Activated effector memory CD4-positive, alpha-beta T cell treated with Interleukin-2 at 50 U/mL for 16 hours (primary cell): Measurements from ENCODE around the gene CALR.
"Not testable (repeated sequence)": the region's sequence is repeated elsewhere in the genome, so short reads cannot be mapped to it uniquely, and the experiment has no call there.

Experiments
- DNase-seq: peaks from one replicate; pipeline ENCODE4 v3.0.0-alpha.2; 2020

Gene CALR

DNA sequence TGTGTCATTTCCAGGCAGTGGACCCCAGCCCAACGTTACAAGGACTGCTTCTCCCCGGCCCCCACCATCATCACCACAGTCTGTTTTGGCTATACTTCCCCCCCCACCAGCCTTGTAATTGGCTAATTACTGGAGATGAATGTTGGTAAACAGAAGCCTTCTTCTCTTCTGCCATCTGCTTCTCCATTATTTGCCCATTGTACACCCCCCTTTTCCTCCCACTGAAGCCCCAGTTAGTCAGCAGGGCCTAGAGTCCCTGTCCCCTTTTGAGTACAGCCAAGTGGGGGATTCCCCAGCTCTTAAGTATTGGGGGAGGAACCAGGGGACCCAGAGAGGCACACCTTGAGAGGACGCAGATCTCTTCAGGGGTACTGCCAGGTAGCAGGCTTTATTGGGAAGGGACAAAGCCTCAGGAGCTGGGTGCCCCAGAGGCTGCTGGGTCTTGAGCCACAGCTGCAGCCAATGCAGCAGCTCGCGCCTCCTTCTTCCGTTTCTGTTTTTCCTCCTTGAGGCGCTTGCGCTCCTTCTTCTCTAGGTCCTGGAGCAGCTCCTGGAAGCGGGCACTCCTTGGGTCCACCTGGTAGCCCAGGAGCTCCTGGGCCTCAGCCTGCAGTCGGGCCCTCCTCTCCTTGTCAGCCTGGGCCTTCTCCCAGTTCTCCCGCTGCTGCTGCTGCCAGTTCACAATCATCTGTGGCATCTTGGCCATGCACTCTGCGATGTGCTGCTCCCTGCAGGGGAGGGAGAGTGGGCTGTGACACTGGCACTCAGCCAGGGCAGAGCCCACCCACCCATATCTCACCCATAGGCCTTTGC, 15.6 kb downstream of the CALR start:
- no peak for DNase-seq

DNA sequence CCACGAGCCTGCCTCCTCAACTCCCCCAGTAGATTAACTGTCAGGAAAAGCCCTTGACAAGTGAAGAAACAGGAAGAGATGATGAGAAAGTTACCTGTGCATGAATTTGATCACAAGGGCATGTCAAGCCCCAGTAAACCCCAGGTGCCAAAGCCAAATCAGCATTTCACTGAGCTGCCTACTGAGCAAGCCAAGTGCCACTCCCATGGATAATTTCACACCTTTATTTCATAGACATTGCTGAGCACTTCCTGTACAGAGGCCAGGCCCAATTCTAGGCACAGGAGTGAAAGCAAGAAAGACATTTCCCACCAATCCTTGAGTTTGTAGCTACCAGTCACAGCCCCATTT, 16.2 kb downstream of the CALR start:
- no peak for DNase-seq

DNA sequence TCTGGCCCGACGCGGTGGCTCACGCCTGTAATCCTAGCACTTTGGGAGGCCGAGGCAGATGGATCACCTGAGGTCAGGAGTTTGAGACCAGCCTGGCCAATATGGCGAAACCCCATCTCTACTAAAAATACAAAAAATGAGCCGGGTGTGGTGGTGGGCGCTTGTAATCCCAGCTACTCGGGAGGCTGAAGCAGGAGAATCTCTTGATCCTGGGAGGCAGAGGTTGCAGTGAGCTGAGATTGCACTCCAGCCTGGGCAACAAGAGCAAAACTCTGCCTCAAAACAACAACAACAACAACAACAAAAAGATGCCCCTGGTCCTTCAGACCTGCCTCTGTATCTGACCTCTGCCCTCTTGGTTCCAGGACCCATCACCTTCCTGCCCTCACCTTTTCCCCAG, 17.2 kb downstream of the CALR start:
- not testable (repeated sequence) for DNase-seq

DNA sequence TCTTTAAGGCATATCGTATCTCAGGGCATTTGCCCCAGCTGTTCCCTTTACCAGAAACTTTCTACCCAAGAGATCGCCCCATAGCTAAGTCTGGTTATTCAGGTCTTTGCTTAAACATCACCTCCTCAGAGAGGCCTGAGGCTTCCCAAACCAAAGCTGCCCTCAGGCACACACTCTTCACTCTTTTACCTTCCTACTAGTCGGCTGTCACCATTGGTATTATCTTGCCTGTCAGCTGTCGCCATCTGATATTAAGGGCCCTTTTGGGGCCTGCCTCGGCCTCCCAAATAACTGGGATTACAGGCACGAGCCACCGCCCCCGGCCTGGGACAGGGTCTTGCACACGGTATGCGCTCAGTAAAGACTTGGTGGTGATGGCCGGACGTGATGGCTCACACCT, 17.6 kb downstream of the CALR start:
- no peak for DNase-seq

DNA sequence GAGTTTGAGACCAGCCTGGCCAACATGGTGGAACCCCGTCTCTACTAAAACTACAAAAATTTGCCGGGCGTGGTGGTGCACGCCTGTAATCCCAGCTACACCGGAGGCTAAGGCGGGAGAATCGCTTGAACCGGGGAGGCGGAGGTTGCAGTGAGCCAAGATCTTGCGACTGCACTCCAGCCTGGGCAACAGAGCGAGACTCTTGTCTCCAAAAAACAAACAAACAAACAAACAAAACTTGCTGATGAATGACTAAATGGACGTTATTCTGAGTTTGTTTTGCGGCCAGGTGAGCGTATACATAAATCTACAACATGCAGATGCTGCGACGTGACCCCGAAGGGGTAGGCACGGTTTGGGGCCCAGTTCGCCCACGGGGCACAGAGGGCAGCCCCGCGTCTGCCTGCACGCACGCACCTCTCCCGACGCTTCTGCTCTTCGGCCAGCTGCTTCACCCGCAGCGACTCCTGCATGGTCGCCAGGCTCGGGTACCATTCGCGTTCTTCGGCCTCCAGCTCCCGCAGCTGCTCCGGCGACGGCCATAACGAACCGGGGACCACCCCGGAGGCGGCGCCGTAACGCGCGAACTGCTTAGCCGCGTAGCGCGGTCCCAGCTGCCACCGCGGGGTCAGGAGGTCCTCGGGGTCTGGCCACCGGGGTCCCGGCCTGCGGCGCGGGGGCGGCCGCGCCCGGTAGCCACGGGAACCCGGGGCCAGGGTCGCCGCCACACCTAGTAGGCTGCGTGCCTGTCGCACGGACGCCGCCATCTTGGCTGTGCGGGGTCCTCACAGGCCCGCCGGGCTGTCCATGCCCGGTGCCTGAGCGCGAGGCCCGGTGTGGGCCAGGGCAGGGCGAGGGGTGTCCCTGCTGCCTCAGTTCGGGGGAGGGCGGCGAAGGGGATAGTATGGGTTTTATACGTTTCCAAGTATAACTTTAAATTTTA, 18.3 kb downstream of the CALR start, which contains the start of gene GADD45GIP1:
GADD45GIP1 (minus strand) TSS at position 778 of the 943 bp plus-strand sequence; CDS start at position 767, 11 bp downstream.
- DNase-seq, result peak; percentile 80

DNA sequence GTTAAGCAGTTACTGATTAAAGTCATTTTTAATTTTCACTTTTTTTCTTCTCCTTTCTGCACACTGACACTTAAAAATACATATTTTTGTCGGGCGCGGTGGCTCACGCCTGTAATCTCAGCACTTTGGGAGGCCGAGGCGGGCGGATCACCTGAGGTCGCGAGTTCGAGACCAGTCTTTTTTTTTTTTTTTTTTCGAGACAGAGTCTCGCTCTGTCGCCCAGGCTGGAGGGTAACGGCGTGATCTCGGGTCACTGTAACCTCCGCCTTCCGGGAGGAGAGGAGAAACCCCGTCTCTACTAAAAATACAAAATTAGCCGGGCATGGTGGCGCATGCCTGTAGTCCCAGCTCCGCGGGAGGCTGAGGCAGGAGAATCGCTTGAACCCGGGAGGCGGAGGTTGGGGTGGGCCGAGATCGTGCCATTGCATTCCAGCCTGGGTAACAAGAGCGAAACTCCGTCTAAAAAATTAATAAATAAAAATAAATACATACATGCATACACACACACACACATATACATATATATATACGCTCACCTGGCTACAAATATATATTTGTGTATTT, 19.1 kb downstream of the CALR start:
- not testable (repeated sequence) for DNase-seq

DNA sequence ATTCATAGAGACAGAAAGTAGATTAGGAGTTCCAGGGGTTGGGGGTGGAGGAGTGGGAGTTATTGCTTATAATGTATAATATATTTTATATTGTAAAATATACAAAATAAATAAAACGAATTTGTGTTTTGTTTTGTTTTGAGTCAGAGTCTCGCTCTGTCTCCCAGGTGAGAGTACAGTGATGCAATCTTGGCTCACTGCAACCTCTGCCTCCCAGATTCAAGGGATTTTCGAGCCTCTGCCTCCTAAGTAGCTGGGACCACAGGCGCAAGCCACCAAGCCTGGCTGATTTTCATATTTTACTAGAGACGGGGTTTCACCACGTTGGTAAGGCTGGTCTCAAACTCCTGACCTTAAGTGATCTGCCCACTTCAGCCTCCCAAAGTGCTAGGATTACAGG, 21.1 kb downstream of the CALR start:
- DNase-seq, result no peak

DNA sequence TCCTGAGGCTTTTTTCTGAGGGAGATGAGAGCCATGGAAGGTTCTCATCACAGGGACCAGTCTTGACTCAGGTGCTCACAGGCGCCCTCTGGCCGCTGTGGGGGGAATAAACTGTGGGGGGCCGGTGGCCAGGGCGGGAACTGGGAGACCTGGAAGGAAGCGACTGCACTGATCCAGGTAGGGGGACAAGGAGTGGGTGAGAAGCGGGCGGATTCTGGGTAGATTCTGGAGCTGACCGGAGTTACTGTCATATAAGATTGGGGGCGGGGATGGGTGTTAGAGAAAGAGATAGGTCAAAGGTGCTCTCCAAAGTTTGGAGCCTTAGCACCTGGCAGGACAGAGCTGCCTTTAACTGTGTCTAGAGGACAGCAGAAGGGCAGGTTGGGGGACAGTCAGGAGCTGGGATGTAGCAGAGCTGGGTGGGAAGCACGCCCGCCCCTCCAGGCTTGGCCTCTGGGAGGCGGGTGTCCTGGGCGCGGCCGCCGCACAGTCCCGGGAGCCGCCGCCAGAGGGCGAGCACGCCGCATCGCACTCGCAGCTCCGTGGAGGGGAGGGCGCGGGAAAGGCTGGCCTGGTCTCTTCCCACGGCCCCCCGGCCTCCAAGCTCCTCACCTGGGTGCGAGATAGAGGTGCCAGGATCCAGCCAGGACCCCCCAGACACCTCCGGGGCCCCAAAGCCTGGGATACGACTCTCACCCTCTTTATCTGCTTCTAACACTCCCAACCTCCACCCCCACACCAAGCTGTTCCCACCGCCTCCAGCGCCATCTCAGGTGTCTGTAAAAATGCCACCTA, 26.8 kb downstream of the CALR start:
- DNase-seq, result peak; percentile 73

DNA sequence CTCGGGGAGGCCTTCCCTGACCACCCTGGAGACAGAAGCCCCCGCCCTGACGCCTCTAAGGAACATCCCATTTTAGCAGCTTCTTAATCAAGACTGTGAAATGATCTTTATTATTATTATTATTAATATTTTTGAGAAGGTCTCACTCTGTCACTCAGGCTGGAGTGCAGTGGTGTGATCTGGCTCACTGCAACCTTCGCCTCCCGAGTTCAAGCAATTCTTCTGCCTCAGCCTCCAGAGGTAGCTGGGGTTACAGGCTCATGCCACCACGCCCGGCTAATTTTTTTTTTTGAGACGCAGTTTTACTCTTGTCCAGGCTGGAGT, 27.4 kb downstream of the CALR start:
- no peak for DNase-seq

DNA sequence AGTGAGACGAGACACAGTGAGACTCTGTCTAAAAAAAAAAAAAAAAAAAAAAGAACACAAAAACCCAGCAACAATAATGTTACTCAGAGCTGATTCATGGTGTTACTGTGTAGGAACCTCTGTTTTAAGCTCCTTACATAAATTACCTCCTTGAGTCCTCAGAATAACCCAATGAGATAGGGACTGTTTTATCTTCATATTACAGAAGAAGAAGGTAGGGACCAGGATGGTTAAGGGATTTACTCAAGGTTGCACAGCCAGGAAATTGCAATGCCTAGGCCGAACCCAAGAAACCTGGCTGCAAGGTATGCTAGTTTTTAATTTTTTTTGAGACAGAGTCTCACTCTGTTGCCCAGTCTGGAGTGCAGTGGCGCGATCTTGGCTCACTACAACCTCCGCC, 29.5 kb downstream of the CALR start:
- DNase-seq, result no peak

DNA sequence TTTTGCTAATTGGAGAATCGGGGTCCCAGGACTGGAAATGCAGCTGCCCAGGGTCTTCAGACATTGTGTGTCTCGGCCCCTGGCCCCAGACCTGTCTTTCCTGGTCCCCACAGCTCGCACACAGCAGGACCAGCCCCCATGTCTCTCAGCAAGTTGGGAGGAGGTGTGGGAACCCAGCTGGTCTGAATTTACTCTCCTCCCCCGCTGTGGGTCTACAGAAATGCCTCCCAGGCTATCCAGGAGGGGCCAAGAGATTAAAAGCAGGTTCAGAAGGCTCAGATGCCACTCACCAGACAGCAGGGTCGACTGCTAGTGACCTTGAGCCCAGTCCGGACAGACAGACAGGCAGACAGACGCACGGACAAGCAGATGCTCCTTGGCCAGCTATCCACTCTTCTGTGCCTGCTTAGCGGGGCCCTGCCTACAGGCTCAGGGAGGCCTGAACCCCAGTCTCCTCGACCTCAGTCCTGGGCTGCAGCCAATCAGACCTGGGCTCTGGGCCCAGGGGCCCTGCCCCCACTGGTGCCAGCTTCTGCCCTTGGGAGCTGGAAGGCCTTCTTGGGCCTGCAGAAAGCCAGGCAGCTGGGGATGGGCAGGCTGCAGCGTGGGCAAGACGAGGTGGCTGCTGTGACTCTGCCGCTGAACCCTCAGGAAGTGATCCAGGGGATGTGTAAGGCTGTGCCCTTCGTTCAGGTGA, 31.0 kb downstream of the CALR start, which contains the start of gene DAND5:
DAND5 (plus strand) TSS at position 285 of the 697 bp plus-strand sequence; CDS start at position 370, 85 bp downstream.
- DNase-seq, result no peak

DNA sequence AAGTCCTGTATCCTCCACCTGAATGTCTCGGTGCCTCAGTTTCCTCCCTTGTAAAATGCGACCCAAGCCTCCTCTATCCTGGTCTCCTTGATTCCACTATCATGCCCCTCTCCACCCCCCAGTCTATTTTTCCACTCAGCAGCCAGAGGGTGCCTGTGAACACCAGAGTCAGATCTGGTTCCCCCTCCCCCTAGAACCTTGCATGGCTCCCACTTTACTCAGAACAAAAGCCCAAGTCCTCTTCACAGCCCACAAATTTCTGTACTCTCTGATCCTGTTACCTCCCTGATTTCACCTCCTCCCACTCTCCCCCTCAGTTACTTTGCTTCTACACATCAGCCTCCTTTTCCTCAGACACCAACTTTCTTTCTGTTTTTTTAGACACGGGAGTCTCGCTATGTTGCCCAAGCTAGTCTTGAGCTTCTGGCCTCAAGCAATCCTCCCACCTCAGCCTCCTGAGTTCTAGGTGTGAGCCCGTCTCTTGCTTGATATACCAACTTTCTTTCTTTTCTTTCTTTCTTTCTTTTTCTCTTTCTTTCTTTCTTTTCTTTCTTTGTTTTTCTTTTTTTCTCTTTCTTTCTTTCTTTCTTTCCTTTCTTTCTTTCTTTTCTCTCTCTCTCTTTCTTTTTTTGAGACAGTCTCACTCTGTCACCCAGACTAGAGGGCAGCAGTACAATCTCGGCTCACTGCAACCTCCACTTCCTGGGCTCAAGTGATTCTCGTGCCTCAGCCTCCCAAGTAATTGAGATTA, 31.8 kb downstream of the CALR start:
- DNase-seq, result no peak

DNA sequence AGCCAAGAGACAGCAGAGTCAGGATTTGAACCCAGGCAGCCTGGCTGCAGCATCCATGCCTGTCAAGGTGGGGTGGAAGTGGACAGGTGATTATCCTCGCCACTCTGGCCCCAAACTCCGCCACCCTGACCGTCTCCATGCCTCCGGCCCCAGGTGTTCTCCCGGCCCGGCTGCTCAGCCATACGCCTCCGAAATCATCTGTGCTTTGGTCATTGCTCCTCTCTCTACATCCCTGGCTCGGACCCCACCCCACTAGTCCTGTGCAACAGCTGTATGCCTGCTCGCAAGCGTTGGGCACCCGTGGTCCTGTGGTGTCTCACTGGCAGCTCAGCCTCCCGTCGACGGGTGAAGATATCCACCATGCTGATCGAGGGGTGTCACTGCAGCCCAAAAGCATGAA, 34.8 kb downstream of the CALR start:
- DNase-seq, result no peak

DNA sequence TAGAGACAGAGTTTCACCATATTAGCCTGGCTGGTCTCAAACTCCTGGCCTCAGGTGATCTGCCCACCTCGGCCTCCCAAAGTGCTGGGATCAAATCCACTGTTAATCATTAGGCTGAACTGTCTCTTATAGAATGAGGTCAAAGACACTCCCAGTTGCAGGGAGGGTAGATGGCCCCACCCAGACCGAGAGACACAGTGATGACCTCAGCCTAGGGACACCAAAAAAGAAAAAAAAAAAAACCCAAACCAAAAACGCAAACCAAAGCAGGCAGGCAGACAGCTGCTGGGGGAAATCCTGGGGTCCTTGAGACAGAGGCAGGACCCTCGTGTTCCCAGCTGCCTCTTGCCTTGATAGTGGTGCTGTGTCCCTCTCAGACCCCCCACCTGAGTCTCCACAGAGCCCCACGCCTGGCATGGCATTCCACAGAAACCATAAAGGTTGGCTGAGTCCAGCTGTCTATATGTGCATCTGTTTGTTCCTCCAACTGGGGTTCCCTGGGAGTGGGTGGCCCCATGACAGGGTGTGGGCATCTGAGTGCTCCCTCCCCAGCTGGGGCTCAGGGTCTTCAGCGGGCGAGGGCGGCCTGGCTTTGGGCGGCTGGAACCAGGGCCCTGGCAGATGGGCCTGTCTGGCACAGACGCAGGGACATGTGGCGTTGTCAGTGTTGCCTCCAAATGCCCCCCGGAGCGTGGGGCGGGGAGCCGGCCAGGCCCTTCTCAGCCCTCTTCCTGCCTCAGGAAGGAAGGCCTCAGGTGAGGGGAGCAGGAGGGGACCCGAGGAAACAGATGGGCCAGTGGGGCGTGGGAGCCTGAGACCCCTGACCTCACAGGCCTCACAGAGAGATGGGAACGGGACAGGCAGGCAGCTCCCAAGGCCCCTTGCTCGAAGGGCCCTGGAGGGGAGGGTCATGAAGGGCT, 36.2 kb downstream of the CALR start:
- DNase-seq, result no peak

DNA sequence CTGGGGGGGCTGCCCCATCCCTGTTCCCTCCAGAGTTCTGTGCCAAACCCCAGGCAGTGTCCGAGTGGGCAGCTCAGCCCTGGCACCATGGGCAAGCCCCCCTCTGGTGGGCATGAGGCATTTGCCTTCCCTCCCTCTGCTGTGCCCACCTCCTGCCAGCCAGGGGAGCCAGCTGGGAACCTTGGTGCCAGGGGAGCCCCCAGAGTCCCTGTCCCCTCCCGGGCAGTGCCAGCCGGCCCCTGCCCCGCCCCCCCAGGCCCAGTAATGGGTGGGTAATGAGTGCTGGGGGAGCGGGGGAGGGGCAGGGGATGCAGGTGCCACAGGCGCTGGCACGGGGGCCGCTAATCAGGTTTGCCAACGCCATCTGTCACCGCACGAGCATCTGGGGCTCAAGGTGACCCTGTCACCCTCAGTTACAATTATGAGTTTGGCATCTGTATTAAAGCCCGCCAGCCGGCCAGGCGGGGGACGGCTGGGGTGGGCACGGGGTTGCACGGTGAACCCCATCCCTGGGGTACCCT, 36.9 kb downstream of the CALR start:
- DNase-seq, result no peak

DNA sequence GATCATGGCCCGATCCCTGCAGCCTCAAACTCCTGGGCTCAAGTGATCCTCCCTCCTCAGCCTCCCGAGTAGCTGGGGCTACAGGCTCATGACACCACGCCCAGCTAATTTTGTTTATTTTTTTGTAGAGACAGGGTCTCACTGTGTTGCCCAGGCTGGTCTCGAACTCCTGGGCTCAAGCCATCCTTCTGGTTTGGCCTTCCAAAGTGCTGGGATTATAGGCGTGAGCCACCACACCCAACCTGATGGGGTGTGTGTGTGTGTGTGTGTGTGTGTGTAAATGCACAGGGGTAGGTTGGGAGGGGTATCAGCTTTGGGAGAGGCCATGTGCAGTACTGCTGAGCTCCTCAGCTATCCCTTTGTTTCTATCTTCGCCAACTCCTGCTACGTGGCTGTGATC, 37.7 kb downstream of the CALR start:
- DNase-seq, result not testable (repeated sequence)

DNA sequence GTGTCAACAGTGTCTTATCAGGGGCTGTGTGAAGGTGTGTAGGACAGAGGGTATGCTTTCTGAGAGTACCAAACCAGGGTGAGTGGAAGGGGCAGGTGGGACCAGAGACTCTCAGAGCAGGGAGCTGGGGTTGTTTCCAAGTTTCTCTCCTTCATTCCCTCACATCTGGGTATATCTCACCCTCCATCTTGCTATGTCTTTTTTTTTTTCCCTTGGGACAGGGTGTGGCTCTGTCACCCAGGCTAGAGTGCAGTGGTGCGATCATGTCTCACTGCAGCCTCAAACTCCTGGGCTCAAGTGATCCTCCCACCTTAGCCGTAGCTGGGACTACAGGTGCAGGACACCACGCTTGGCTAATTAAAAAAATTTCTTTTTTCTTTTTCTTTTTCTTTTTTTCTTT, 41.6 kb downstream of the CALR start:
- no peak for DNase-seq

DNA sequence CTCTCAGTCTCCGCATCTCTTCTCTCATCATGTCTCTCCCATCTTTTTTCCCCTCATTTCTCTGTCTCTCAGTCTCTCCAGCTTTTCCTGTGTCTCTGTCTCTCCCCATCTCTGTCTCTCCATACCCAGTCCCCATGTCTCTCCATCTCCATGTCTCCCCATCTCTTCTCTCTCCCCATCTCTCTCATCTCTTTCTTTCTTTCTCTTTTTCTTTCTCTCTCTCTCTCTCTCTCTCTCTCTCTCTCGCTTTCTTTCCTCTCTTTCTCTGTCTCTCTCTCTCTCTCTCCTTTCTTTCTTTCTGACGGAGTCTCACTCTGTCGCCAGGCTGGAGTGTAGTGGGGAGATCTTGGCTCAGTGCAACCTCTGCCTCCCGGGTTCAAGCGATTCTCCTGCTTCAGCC, 44.2 kb downstream of the CALR start:
- DNase-seq, result no peak

DNA sequence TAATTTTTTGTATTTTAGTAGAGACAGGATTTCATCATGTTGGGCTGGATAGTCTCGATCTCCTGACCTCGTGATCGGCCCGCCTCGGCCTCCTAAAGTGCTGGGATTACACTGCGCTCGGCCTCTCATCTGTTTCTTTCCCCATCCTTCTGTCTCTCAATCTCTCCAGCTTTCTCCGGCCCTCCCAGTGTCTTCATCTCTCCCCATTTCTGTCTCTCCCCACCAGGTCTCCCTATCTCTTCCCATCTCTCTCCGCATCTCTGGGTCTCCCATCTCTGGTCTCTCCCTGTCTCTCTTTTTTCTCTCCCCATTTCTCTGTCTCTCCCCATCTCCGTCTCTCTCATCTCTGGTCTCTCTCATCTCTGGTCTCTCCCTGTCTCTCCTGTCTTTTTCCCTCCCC, 44.7 kb downstream of the CALR start:
- DNase-seq, result no peak

DNA sequence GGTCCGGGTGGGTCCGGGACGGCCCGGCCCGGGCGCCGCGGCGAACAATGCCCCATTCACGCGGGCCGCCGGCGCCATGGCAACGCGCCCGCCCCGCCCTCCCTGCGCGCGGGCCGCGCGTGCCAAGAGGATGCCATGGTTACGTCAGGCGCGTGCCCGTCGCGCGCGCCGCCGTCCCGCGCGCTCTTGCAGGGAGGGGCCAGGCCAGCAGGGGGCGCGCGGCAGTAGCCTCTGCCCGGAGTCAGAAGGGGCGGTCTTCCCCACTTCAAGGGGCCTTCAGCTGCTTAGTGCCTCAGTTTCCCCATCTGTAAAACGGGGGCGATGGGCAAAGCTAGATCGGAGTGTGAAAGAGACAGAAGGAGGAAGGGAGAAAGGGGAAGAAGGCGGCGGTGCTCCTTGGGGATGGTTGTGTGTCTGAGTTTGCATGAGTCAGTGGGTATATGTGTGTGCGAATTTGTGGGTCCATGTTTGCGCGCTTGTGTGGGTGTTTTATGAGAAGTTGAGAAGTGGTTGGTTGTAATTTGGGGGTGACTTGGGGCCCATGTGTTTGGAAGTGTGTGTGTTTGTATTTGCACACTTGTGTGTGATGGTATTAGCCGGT, 45.2 kb downstream of the CALR start:
- DNase-seq, result peak; percentile 75
